Muscle layer of colon (tissue), 2 donors: Measurements from ENCODE around the gene TAP1.

ENCODE experiments used
- H3K27ac ChIP-seq: one replicate; pipeline ENCODE4 v1.7.0; 2013; ENCODE audit warnings: low read depth, mild to moderate bottlenecking, low read length, moderate library complexity
- H3K27me3 ChIP-seq, 2 donors: one replicate each; pipeline ENCODE4 v1.7.0; 2013; ENCODE audit warnings: low read length in 2 of 2, mild to moderate bottlenecking in 2 of 2; ENCODE audit not compliant: insufficient read depth in 2 of 2, control insufficient read depth in 1 of 2
- H3K36me3 ChIP-seq: one replicate; pipeline ENCODE4 v1.7.0; 2013; ENCODE audit warnings: mild to moderate bottlenecking, low read length; ENCODE audit not compliant: insufficient read depth
- H3K4me1 ChIP-seq: one replicate; pipeline ENCODE4 v1.7.0; 2013; ENCODE audit warnings: mild to moderate bottlenecking, low read length; ENCODE audit not compliant: insufficient read depth
- H3K4me3 ChIP-seq, 2 donors: one replicate each; pipeline ENCODE4 v1.7.0; 2013; ENCODE audit warnings: low read length in 2 of 2, low read depth in 1 of 2, mild to moderate bottlenecking in 1 of 2, moderate library complexity in 1 of 2
- H3K9ac ChIP-seq: one replicate; pipeline ENCODE4 v1.7.0; 2013; ENCODE audit warnings: low read length
- H3K9me3 ChIP-seq: one replicate; pipeline ENCODE4 v1.7.0; 2013; ENCODE audit warnings: mild to moderate bottlenecking, low read length
- donor health status: abdominal sarcoma.
- donor health status: Adenocarcinoma of cecum.

Gene TAP1

GRCh38 chr6:32853541-32854375, at the start of gene TAP1, which contains the start of gene PSMB9:
TAP1 (minus strand) TSS chr6:32853704; CDS start chr6:32853636, 68 bp downstream.
PSMB9 (plus strand) TSS chr6:32854192; CDS start chr6:32854230, 38 bp downstream.
- peaks cover 41% of the 10 kb centered on the region for H3K36me3 ChIP-seq
- peak within 1 kb of the TSS; percentile 99 for H3K27ac ChIP-seq
- no peaks in the 10 kb centered on the region for H3K9me3 ChIP-seq
- H3K4me3 ChIP-seq: peak within 1 kb of the TSS; percentile 83 to 97
- H3K27me3 ChIP-seq: no peaks in the 10 kb centered on the region
- peaks cover 31% of the 10 kb centered on the region for H3K4me1 ChIP-seq
- H3K9ac ChIP-seq: peak within 1 kb of the TSS; percentile 95

GRCh38 chr6:32895006-32895345, 41.5 kb upstream of the TAP1 start:
- H3K36me3 ChIP-seq: no peaks in the 10 kb centered on the region
- H3K4me1 ChIP-seq: peaks cover 8% of the 10 kb centered on the region
- H3K27ac ChIP-seq: peak overlapping the region; percentile 99
- peak overlapping the region; percentile 88 to 94 for H3K4me3 ChIP-seq
- no peaks in the 10 kb centered on the region for H3K9me3 ChIP-seq
- H3K27me3 ChIP-seq: no peaks in the 10 kb centered on the region
- peak overlapping the region; percentile 74 for H3K9ac ChIP-seq

GRCh38 chr6:32894085-32895005, 40.8 kb upstream of the TAP1 start:
- Histone ChIP-seq H3K9me3 (no peaks in the 10 kb centered on the region), H3K27ac (peak overlapping the region; percentile 99), H3K4me1 (peaks cover 8% of the 10 kb centered on the region), H3K4me3 (peak overlapping the region; percentile 88 to 94), H3K27me3 (no peaks in the 10 kb centered on the region), H3K36me3 (no peaks in the 10 kb centered on the region), H3K9ac (peak overlapping the region; percentile 74)

GRCh38 chr6:32890831-32891230, 37.3 kb upstream of the TAP1 start:
- Histone ChIP-seq H3K9me3 (no peaks in the 10 kb centered on the region), H3K27me3 (no peaks in the 10 kb centered on the region), H3K4me3 (no peak overlapping the region), H3K27ac (no peak overlapping the region), H3K9ac (no peak overlapping the region), H3K4me1 (peaks cover 28% of the 10 kb centered on the region), H3K36me3 (no peaks in the 10 kb centered on the region)

- Histone ChIP-seq H3K9me3 (no peaks in the 10 kb centered on the region), H3K9ac (no peak overlapping the region), H3K36me3 (no peaks in the 10 kb centered on the region), H3K27ac (no peak overlapping the region), H3K27me3 (no peaks in the 10 kb centered on the region), H3K4me1 (peaks cover 21% of the 10 kb centered on the region), H3K4me3 (no peak overlapping the region)
Observed at GRCh38 chr6:32889533-32889932, 36.0 kb upstream of the TAP1 start.

GRCh38 chr6:32888576-32888975, 35.1 kb upstream of the TAP1 start:
- peaks cover 21% of the 10 kb centered on the region for H3K4me1 ChIP-seq
- no peak overlapping the region for H3K4me3 ChIP-seq
- no peaks in the 10 kb centered on the region for H3K27me3 ChIP-seq
- H3K27ac ChIP-seq: no peak overlapping the region
- no peaks in the 10 kb centered on the region for H3K9me3 ChIP-seq
- H3K9ac ChIP-seq: no peak overlapping the region
- H3K36me3 ChIP-seq: no peaks in the 10 kb centered on the region

GRCh38 chr6:32887616-32888015, 34.1 kb upstream of the TAP1 start:
- H3K4me1 ChIP-seq: peaks cover 21% of the 10 kb centered on the region
- no peaks in the 10 kb centered on the region for H3K27me3 ChIP-seq
- no peak overlapping the region for H3K9ac ChIP-seq
- no peaks in the 10 kb centered on the region for H3K36me3 ChIP-seq
- no peak overlapping the region for H3K27ac ChIP-seq
- H3K9me3 ChIP-seq: no peaks in the 10 kb centered on the region
- no peak overlapping the region for H3K4me3 ChIP-seq

- no peak overlapping the region for H3K9ac ChIP-seq
Observed at GRCh38 chr6:32886681-32887383, 33.3 kb upstream of the TAP1 start.

GRCh38 chr6:32885698-32886286, 32.3 kb upstream of the TAP1 start:
- no peak overlapping the region for H3K9ac ChIP-seq
- peaks cover 21% of the 10 kb centered on the region for H3K4me1 ChIP-seq
- no peaks in the 10 kb centered on the region for H3K36me3 ChIP-seq
- no peaks in the 10 kb centered on the region for H3K9me3 ChIP-seq
- no peaks in the 10 kb centered on the region for H3K27me3 ChIP-seq
- no peak overlapping the region for H3K27ac ChIP-seq
- H3K4me3 ChIP-seq: no peak overlapping the region

More at GRCh38 chr6:32886681-32887383, 33.3 kb upstream of the TAP1 start:
- Histone ChIP-seq H3K27me3 (no peaks in the 10 kb centered on the region), H3K27ac (peak overlapping the region; percentile 6), H3K36me3 (no peaks in the 10 kb centered on the region), H3K4me3 (no peak overlapping the region), H3K9me3 (no peaks in the 10 kb centered on the region), H3K4me1 (peaks cover 21% of the 10 kb centered on the region)

GRCh38 chr6:32883789-32884188, 30.3 kb upstream of the TAP1 start:
- no peaks in the 10 kb centered on the region for H3K36me3 ChIP-seq
- H3K4me3 ChIP-seq: no peak overlapping the region
- H3K4me1 ChIP-seq: peaks cover 21% of the 10 kb centered on the region
- H3K9ac ChIP-seq: no peak overlapping the region
- H3K9me3 ChIP-seq: no peaks in the 10 kb centered on the region
- H3K27me3 ChIP-seq: peaks cover 4 to 9% of the 10 kb centered on the region in 2 donors
- no peak overlapping the region for H3K27ac ChIP-seq

GRCh38 chr6:32882879-32883250, 29.4 kb upstream of the TAP1 start:
- no peak overlapping the region for H3K27ac ChIP-seq
- H3K4me1 ChIP-seq: peaks cover 21% of the 10 kb centered on the region
- H3K27me3 ChIP-seq: peaks cover 4 to 9% of the 10 kb centered on the region in 2 donors

More at GRCh38 chr6:32882879-32883250, 29.4 kb upstream of the TAP1 start:
- no peak overlapping the region for H3K4me3 ChIP-seq
- no peaks in the 10 kb centered on the region for H3K36me3 ChIP-seq
- no peak overlapping the region for H3K9ac ChIP-seq
- no peaks in the 10 kb centered on the region for H3K9me3 ChIP-seq
